Hindlimb muscle (tissue), 1 donor: Measurements from ENCODE around the gene LIMS1. TPM values are rescaled to one million over a fixed set of nuclear protein-coding genes. Genes with fewer than 3 reads are reported as not detected.
"Not testable (repeated sequence)": the region's sequence is repeated elsewhere in the genome, so short reads cannot be mapped to it uniquely, and the experiment has no call there.

Experiments
- DNase-seq: peaks from one replicate; pipeline ENCODE4 v3.0.0-alpha.2; 2013
- polyA plus RNA-seq: library from polyadenylated mRNA; unstranded; fragments of 120-200 nt; gene quantifications from one replicate; pipeline ENCODE4 v1.2.1, GENCODE V29; 2013; ENCODE audit not compliant: insufficient read length

The LIMS1 gene
- polyA plus RNA-seq, 1 donor: 40.4 TPM

- DNase-seq: no peak
Observed at GRCh38 chr2:108588070-108588668, 53.9 kb downstream of the LIMS1 start.

GRCh38 chr2:108589372-108589771 lies 55.1 kb downstream of the LIMS1 start:
- DNase-seq: no peak

- DNase-seq: no peak
Observed at GRCh38 chr2:108589781-108590180, 55.5 kb downstream of the LIMS1 start.

- no peak for DNase-seq
Observed at GRCh38 chr2:108591163-108591562, 56.9 kb downstream of the LIMS1 start.

GRCh38 chr2:108593547-108594098 lies 59.4 kb downstream of the LIMS1 start:
- peak; percentile 50 for DNase-seq

GRCh38 chr2:108594132-108594981 lies 60.1 kb downstream of the LIMS1 start:
- DNase-seq: peak; percentile 50

- no peak for DNase-seq
Observed at GRCh38 chr2:108594982-108595464, 60.8 kb downstream of the LIMS1 start.

GRCh38 chr2:108595771-108596170 lies 61.5 kb downstream of the LIMS1 start:
- not testable (repeated sequence) for DNase-seq

GRCh38 chr2:108597105-108597744 lies 63.0 kb downstream of the LIMS1 start:
- not testable (repeated sequence) for DNase-seq

GRCh38 chr2:108601199-108601598 lies 66.9 kb downstream of the LIMS1 start:
- DNase-seq: not testable (repeated sequence)

GRCh38 chr2:108602422-108602821 lies 68.2 kb downstream of the LIMS1 start:
- no peak for DNase-seq

- no peak for DNase-seq
Observed at GRCh38 chr2:108604196-108604595, 69.9 kb downstream of the LIMS1 start.

- no peak for DNase-seq
Observed at GRCh38 chr2:108605947-108606346, 71.7 kb downstream of the LIMS1 start.

- DNase-seq: no peak
Observed at GRCh38 chr2:108607706-108608301, 73.5 kb downstream of the LIMS1 start.

- DNase-seq: no peak
Observed at GRCh38 chr2:108611021-108611420, 76.8 kb downstream of the LIMS1 start.

- DNase-seq: no peak
Observed at GRCh38 chr2:108612153-108612513, 77.9 kb downstream of the LIMS1 start.

GRCh38 chr2:108612514-108613183 lies 78.4 kb downstream of the LIMS1 start:
- no peak for DNase-seq

- DNase-seq: no peak
Observed at GRCh38 chr2:108613261-108614042, 79.2 kb downstream of the LIMS1 start.

- DNase-seq: no peak
Observed at GRCh38 chr2:108614043-108614545, 79.8 kb downstream of the LIMS1 start.

GRCh38 chr2:108614659-108615058 lies 80.4 kb downstream of the LIMS1 start:
- DNase-seq: no peak

GRCh38 chr2:108615480-108616090 lies 81.3 kb downstream of the LIMS1 start:
- no peak for DNase-seq
